SK-N-SH treated with all-trans-retinoic acid at 6 μM for 48 hours (cell line): ENCODE data around the gene POLDIP2.

Source experiments
- ARNTL ChIP-seq: fragments of 450-650 bp; formaldehyde crosslinking; IDR thresholded peaks from 2 replicates; pipeline ENCODE4 v1.5.0; 2020; ENCODE audit warnings: low read depth, mild to moderate bottlenecking, moderate library complexity, borderline replicate concordance
- CREB5 ChIP-seq: fragments of 250-450 bp; sonication (Bioruptor Pico); IDR thresholded peaks from 2 replicates; pipeline ENCODE4 v1.5.1; 2020; ENCODE audit warnings: low read depth, mild to moderate bottlenecking, moderate library complexity
- CSRNP3 ChIP-seq: fragments of 250-450 bp; sonication (Bioruptor Pico); IDR thresholded peaks from 2 replicates; pipeline ENCODE4 v1.5.1; 2021; ENCODE audit warnings: mild to moderate bottlenecking, moderate library complexity
- ESRRG ChIP-seq: fragments of 250-450 bp; sonication (Bioruptor Pico); IDR thresholded peaks from 2 replicates; pipeline ENCODE4 v1.6.1; 2021; ENCODE audit warnings: mild to moderate bottlenecking
- GLIS3 ChIP-seq: fragments of 250-450 bp; sonication (Bioruptor Pico); IDR thresholded peaks from 2 replicates; pipeline ENCODE4 v1.5.0; 2020; ENCODE audit warnings: mild to moderate bottlenecking, moderate library complexity
- ISL1 ChIP-seq: fragments of 250-450 bp; sonication (Bioruptor Pico); IDR thresholded peaks from 2 replicates; pipeline ENCODE4 v2.1.2; 2022; ENCODE audit warnings: mild to moderate bottlenecking, moderate library complexity
- OSR1 ChIP-seq: fragments of 250-450 bp; sonication (Bioruptor Pico); IDR thresholded peaks from 2 replicates; pipeline ENCODE4 v1.8.0; 2022; ENCODE audit warnings: moderate library complexity, mild to moderate bottlenecking, inconsistent platforms
- PATZ1 ChIP-seq: fragments of 250-450 bp; sonication (Bioruptor Pico); IDR thresholded peaks from 2 replicates; pipeline ENCODE4 v1.8.0; 2020; ENCODE audit warnings: mild to moderate bottlenecking, moderate library complexity, borderline replicate concordance
- PPARA ChIP-seq: fragments of 250-450 bp; sonication (Bioruptor Pico); IDR thresholded peaks from 2 replicates; pipeline ENCODE4 v1.5.0; 2020; ENCODE audit warnings: mild to moderate bottlenecking, borderline replicate concordance
- RARB ChIP-seq: fragments of 250-450 bp; sonication (Bioruptor Pico); IDR thresholded peaks from 2 replicates; pipeline ENCODE4 v1.8.0; 2021; ENCODE audit warnings: mild to moderate bottlenecking, moderate library complexity
- TCF4 ChIP-seq: fragments of 250-450 bp; sonication (Bioruptor Pico); IDR thresholded peaks from 2 replicates; pipeline ENCODE4 v1.8.0; 2021; ENCODE audit warnings: mild to moderate bottlenecking, moderate library complexity, borderline replicate concordance
- ZFP3 ChIP-seq: fragments of 250-450 bp; sonication (Bioruptor Pico); IDR thresholded peaks from 2 replicates; pipeline ENCODE4 v1.5.0; 2020; ENCODE audit warnings: mild to moderate bottlenecking, moderate library complexity
- ZNF565 ChIP-seq: fragments of 450-650 bp; formaldehyde crosslinking; conservative IDR thresholded peaks from 2 replicates; pipeline ENCODE4 v1.5.0; 2020; ENCODE audit warnings: low read depth, mild to moderate bottlenecking, moderate library complexity
- ZNF8 ChIP-seq: fragments of 450-650 bp; formaldehyde crosslinking; IDR thresholded peaks from 2 replicates; pipeline ENCODE4 v1.5.0; 2020; ENCODE audit warnings: mild to moderate bottlenecking, moderate library complexity

GRCh38 chr17:28347261-28347891 is 10.0 kb downstream of the POLDIP2 start:
- no peak for TF ChIP-seq CREB5 (CRISPR knock-in tag)
- TF ChIP-seq ZNF565 (CRISPR knock-in tag) = no peak
- TF ChIP-seq TCF4 (CRISPR knock-in tag) = no peak
- TF ChIP-seq PATZ1 (CRISPR knock-in tag) = no peak
- TF ChIP-seq PPARA (CRISPR knock-in tag) = no peak
- TF ChIP-seq ZNF8 (CRISPR knock-in tag) = no peak
- no peak for TF ChIP-seq ISL1 (CRISPR knock-in tag)
- no peak for TF ChIP-seq CSRNP3 (CRISPR knock-in tag)
- no peak for TF ChIP-seq RARB (CRISPR knock-in tag)
- TF ChIP-seq ESRRG (CRISPR knock-in tag) = no peak
- TF ChIP-seq ARNTL (CRISPR knock-in tag) = no peak
- TF ChIP-seq OSR1 (CRISPR knock-in tag) = no peak
- TF ChIP-seq ZFP3 (CRISPR knock-in tag) = no peak
- TF ChIP-seq GLIS3 (CRISPR knock-in tag) = 0 out of 2 replicates have a peak, but pooled peaks have one; percentile 3
